Measurements from ENCODE around the gene RPL38.

DNA sequence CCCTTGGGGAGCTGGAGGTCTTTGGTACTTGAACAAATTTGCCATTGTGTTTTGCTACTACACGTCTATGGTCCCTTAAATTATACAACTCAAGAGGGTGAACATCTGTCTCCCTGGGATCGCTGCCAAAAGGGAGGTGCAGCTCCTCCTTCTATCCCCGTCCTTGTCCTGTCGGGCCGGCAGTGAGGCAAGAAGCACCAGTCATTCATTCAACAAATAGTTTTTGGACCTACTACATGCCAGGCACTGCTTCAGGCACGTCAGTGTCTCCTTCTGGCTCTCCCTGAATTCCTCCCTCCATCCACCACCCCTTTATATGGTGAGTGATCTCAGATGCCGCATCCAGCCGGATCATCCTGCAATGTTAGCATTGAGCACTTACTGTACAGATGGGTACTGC, 2.2 kb upstream of the RPL38 start:
- TF ChIP-seq, protein P1, sequence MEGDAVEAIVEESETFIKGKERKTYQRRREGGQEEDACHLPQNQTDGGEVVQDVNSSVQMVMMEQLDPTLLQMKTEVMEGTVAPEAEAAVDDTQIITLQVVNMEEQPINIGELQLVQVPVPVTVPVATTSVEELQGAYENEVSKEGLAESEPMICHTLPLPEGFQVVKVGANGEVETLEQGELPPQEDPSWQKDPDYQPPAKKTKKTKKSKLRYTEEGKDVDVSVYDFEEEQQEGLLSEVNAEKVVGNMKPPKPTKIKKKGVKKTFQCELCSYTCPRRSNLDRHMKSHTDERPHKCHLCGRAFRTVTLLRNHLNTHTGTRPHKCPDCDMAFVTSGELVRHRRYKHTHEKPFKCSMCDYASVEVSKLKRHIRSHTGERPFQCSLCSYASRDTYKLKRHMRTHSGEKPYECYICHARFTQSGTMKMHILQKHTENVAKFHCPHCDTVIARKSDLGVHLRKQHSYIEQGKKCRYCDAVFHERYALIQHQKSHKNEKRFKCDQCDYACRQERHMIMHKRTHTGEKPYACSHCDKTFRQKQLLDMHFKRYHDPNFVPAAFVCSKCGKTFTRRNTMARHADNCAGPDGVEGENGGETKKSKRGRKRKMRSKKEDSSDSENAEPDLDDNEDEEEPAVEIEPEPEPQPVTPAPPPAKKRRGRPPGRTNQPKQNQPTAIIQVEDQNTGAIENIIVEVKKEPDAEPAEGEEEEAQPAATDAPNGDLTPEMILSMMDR (IDR thresholded peaks at IDR 0.05) = no peak
- no peak for TF ChIP-seq ZFX (IDR thresholded peaks at IDR 0.05; ENCODE audit: borderline replicate concordance)

Measured in 22Rv1 (cell line).